Naive B cell (primary cell): ENCODE results near the gene DESI2. TPM values are rescaled to one million over a fixed set of nuclear protein-coding genes. Genes with fewer than 3 reads are reported as not detected.

Source experiments
- ATAC-seq, 2 donors: fragments of 150-1000 bp; cut with Tn5 transposase; 2 replicates each; pipeline ENCODE4 v1.10.0; 2021; ENCODE audit warnings: low read depth in 2 of 2, mild to moderate bottlenecking in 2 of 2, moderate library complexity in 2 of 2
- DNase-seq: peaks from one replicate; pipeline ENCODE4 v3.0.0; 2022
- H3K27ac Mint-ChIP-seq, 6 donors: one replicate each; pipeline ENCODE4 v1.8.0; 2020 to 2022; ENCODE audit warnings: mild to moderate bottlenecking in 6 of 6, mixed read lengths in 6 of 6, moderate library complexity in 5 of 6, inconsistent platforms in 2 of 6
- H3K27me3 Mint-ChIP-seq, 3 donors: one replicate each; pipeline ENCODE4 v1.8.0; 2021 to 2022; ENCODE audit warnings: mixed read lengths in 3 of 3, mild to moderate bottlenecking in 1 of 3
- H3K36me3 Mint-ChIP-seq, 2 donors: one replicate each; pipeline ENCODE4 v1.8.0; 2020 to 2022; ENCODE audit warnings: mixed read lengths in 2 of 2, inconsistent platforms in 1 of 2, mild to moderate bottlenecking in 1 of 2
- H3K4me1 Mint-ChIP-seq, 3 donors: one replicate each; pipeline ENCODE4 v1.8.0; 2020 to 2022; ENCODE audit warnings: mixed read lengths in 3 of 3, inconsistent platforms in 1 of 3, mild to moderate bottlenecking in 1 of 3, moderate library complexity in 1 of 3
- H3K4me3 Mint-ChIP-seq, 8 donors: one replicate each; pipeline ENCODE4 v1.8.0; 2020 to 2022; ENCODE audit warnings: mild to moderate bottlenecking in 8 of 8, mixed read lengths in 8 of 8, moderate library complexity in 8 of 8, inconsistent platforms in 2 of 8
- H3K9me3 Mint-ChIP-seq, 7 donors: one replicate each; pipeline ENCODE4 v1.8.0; 2020 to 2022; ENCODE audit warnings: mixed read lengths in 7 of 7, mild to moderate bottlenecking in 5 of 7, inconsistent platforms in 2 of 7, moderate library complexity in 1 of 7
- polyA plus RNA-seq, 6 donors: library from polyadenylated mRNA; unstranded; fragments of 300-500 nt; fragmentation: Illumina TruSeq; gene quantifications; one replicate each; pipeline ENCODE4 v1.2.3, GENCODE V29; 2021; ENCODE audit warnings: low read depth in 6 of 6

Gene DESI2
- polyA plus RNA-seq, 6 donors from 2014 or later = 17.2 to 23.8 (median 19.0) TPM

DNA sequence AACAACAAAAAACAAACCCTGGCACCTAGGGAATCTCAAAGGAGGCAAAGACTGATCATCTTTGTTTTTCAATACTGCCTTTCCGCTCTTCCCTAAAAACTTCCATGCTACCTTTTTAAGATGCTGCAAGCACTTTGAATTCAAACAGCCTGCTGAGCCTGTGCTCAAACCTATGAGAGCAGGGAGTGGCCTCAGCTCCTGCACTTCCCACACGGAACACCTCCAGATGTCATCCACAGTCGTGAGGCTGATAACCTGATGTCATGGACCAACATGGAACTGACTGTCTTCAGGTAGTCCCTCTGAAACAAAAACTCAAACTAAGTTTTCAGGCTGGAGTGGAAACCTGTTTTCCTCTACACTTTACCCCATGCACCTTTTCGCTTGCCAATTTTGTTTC is 46.8 kb downstream of the DESI2 start:
- Mint-ChIP-seq H3K27me3 (no peaks in the 10 kb centered on the region), H3K4me3 (peak overlapping the region in 1 of 8 donors; percentile 83), H3K36me3 (peaks cover 39 to 49% of the 10 kb centered on the region in 2 donors), H3K27ac (no peak overlapping the region), H3K9me3 (peaks cover 0 to 22% (median 16%) of the 10 kb centered on the region in 7 donors), H3K4me1 (no peaks in the 10 kb centered on the region)
- DNase-seq (no peak), ATAC-seq (no peak)

DNA sequence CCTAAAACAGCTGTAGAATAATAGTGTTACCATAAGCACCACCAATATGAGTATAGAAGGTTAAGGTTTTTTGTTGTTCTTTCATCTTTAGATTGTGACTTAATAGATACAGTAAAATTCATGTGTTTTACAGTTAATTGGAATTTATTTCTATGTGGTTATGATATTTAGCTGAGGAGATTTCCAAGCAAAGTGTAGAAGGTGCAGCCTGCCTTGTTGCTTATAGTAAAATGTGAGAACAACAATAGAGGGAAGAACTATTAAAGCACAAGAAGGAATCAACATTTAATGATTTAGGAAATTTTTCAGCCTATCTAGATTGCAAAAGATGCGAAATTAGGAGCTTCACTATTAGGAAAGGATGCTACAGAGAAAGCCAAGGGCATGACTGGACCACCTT is 47.9 kb downstream of the DESI2 start:
- peaks cover 0 to 22% (median 16%) of the 10 kb centered on the region in 7 donors for H3K9me3 Mint-ChIP-seq
- H3K36me3 Mint-ChIP-seq = peaks cover 39 to 52% of the 10 kb centered on the region in 2 donors
- H3K4me1 Mint-ChIP-seq = no peaks in the 10 kb centered on the region
- no peaks in the 10 kb centered on the region for H3K27me3 Mint-ChIP-seq
- H3K4me3 Mint-ChIP-seq = no peak overlapping the region
- no peak for DNase-seq
- H3K27ac Mint-ChIP-seq = no peak overlapping the region
- no peak for ATAC-seq

DNA sequence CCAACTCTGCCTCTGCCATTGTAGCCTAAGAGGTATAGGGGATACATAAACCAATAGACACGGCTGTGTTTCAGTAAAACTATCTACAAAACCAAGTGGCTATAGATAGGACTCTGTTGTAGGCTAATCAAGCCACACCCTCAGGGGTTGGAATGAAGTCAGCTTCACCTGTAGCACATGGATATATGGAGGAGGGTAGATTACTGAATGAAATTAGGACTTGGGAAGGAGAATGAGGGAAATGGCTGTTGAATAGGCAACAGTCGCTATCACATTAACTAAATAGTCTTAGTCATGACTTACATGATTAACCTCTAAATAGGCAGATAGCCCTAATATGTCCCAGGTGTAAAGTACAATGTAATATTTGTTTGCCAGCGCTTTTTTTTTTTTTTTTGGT is 49.7 kb downstream of the DESI2 start:
- peaks cover 31 to 51% of the 10 kb centered on the region in 2 donors for H3K36me3 Mint-ChIP-seq
- H3K27ac Mint-ChIP-seq = peak overlapping the region in 1 of 6 donors; percentile 54
- H3K4me3 Mint-ChIP-seq = no peak overlapping the region
- no peaks in the 10 kb centered on the region for H3K27me3 Mint-ChIP-seq
- H3K4me1 Mint-ChIP-seq = no peaks in the 10 kb centered on the region
- ATAC-seq = no peak
- no peak for DNase-seq
- H3K9me3 Mint-ChIP-seq = peaks cover 0 to 22% (median 16%) of the 10 kb centered on the region in 7 donors

DNA sequence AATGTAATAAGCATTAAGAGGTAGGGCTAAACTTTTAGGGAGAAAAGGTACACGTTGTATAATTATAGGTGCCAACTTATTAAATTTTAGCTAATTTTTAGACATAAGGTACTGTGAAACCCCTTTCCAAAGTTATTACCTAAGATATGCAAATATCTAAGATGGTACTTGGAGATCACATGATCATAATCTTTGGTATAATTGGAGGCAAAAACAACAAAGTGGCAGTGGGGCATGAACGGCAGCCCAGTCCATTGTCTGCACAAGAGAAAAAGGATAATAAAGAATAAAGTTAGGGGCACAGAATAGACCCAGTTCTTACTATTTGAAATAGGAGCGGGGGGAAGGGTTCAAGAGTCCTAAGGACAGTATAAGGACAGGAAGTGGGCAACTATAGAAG is 51.2 kb downstream of the DESI2 start:
- peaks cover 21 to 36% of the 10 kb centered on the region in 2 donors for H3K36me3 Mint-ChIP-seq
- H3K4me3 Mint-ChIP-seq = no peak overlapping the region
- H3K9me3 Mint-ChIP-seq = peaks cover 0 to 22% (median 15%) of the 10 kb centered on the region in 7 donors
- DNase-seq (no peak), ATAC-seq (no peak)
- peak overlapping the region in 1 of 6 donors; percentile 78 for H3K27ac Mint-ChIP-seq
- H3K4me1 Mint-ChIP-seq = no peaks in the 10 kb centered on the region
- H3K27me3 Mint-ChIP-seq = no peaks in the 10 kb centered on the region

DNA sequence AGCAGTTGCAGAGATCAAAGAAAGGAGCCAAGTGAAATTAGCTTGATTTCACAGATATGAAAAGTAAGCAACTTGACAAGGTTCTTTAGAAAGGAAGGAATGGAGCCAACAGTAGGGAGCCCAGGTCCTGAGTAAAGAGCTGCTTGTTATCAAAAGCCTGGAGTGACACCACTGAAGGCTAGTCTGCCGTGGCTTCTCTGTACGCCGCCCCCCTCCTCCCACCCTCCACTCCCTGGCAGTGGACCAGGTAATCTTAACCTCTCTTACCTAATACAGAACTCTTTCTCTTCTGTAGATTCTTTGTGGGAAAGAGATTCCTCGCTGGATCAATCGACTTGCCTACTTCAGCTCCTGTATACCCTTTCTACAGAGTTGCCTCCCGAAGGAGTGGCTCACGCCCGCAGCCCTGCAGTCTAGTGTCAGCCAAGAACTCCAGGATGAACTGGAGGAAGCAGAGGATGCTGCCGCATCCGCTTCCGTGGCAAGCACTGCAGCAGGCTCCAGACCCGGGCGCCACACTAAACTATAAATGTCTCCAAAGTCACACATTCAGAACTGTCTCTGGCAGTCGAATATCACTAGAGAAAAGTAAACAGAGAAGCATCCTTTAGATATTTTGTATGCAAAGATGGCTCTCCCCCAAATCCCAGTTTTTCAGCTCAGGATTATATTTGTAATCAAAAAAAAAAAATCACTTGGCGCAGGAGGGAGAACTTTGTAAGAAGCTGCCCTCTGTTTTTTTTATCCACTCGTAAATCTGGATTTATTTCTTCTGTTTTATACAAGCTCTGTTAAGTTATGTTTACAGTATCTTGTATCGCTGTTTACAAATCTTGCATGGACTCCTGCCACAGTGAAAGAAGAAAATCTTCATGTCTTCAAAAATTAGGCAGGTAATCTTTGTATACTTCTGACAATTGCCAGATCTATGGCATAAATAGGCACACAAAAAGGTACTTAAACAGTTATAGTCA is 52.6 kb downstream of the DESI2 start:
- Mint-ChIP-seq H3K27ac (peak overlapping the region in 1 of 6 donors; percentile 60), H3K36me3 (peaks cover 7 to 26% of the 10 kb centered on the region in 2 donors), H3K4me1 (no peaks in the 10 kb centered on the region), H3K27me3 (no peaks in the 10 kb centered on the region), H3K9me3 (peaks cover 0 to 10% (median 6%) of the 10 kb centered on the region in 7 donors), H3K4me3 (no peak overlapping the region)
- DNase-seq (no peak), ATAC-seq (no peak)

- Mint-ChIP-seq H3K9me3 (no peaks in the 10 kb centered on the region), H3K4me3 (no peak overlapping the region), H3K27me3 (no peaks in the 10 kb centered on the region), H3K27ac (peak overlapping the region in 1 of 6 donors; percentile 3), H3K36me3 (peaks cover 0 to 11% of the 10 kb centered on the region in 2 donors), H3K4me1 (peaks cover 0 to 6% (median 0%) of the 10 kb centered on the region in 3 donors)
- ATAC-seq (no peak), DNase-seq (no peak)
These were observed 56.1 kb downstream of the DESI2 start for GRCh38 chr1:244709076-244709475.

- DNase-seq (no peak), ATAC-seq (no peak)
- Mint-ChIP-seq H3K9me3 (no peaks in the 10 kb centered on the region), H3K27me3 (no peaks in the 10 kb centered on the region), H3K36me3 (peaks cover 0 to 11% of the 10 kb centered on the region in 2 donors), H3K27ac (peak overlapping the region in 4 of 6 donors; percentile 4 to 28 (median 17)), H3K4me3 (no peak overlapping the region), H3K4me1 (peaks cover 0 to 6% (median 0%) of the 10 kb centered on the region in 3 donors)
These were observed 56.8 kb downstream of the DESI2 start for GRCh38 chr1:244709476-244710368.

- H3K27ac Mint-ChIP-seq = peak overlapping the region in 1 of 6 donors; percentile 18
- peaks cover 0 to 6% (median 0%) of the 10 kb centered on the region in 3 donors for H3K4me1 Mint-ChIP-seq
- peaks cover 0 to 10% of the 10 kb centered on the region in 2 donors for H3K36me3 Mint-ChIP-seq
These were observed 57.6 kb downstream of the DESI2 start for GRCh38 chr1:244710474-244711062.

GRCh38 chr1:244712669-244713068 is 59.7 kb downstream of the DESI2 start:
- Mint-ChIP-seq H3K9me3 (no peaks in the 10 kb centered on the region), H3K4me1 (peaks cover 0 to 6% (median 0%) of the 10 kb centered on the region in 3 donors), H3K4me3 (no peak overlapping the region), H3K27ac (no peak overlapping the region), H3K36me3 (no peaks in the 10 kb centered on the region), H3K27me3 (no peaks in the 10 kb centered on the region)
- DNase-seq (no peak), ATAC-seq (no peak)

More at GRCh38 chr1:244710474-244711062, 57.6 kb downstream of the DESI2 start:
- no peak for ATAC-seq
- Mint-ChIP-seq H3K9me3 (no peaks in the 10 kb centered on the region), H3K27me3 (no peaks in the 10 kb centered on the region), H3K4me3 (no peak overlapping the region)
- DNase-seq = no peak

- H3K4me3 Mint-ChIP-seq = no peak overlapping the region
- H3K27ac Mint-ChIP-seq = no peak overlapping the region
- ATAC-seq (no peak), DNase-seq (no peak)
- no peaks in the 10 kb centered on the region for H3K9me3 Mint-ChIP-seq
- no peaks in the 10 kb centered on the region for H3K36me3 Mint-ChIP-seq
- no peaks in the 10 kb centered on the region for H3K27me3 Mint-ChIP-seq
- peaks cover 0 to 6% (median 0%) of the 10 kb centered on the region in 3 donors for H3K4me1 Mint-ChIP-seq
These were observed 60.4 kb downstream of the DESI2 start for GRCh38 chr1:244713332-244713731.

DNA sequence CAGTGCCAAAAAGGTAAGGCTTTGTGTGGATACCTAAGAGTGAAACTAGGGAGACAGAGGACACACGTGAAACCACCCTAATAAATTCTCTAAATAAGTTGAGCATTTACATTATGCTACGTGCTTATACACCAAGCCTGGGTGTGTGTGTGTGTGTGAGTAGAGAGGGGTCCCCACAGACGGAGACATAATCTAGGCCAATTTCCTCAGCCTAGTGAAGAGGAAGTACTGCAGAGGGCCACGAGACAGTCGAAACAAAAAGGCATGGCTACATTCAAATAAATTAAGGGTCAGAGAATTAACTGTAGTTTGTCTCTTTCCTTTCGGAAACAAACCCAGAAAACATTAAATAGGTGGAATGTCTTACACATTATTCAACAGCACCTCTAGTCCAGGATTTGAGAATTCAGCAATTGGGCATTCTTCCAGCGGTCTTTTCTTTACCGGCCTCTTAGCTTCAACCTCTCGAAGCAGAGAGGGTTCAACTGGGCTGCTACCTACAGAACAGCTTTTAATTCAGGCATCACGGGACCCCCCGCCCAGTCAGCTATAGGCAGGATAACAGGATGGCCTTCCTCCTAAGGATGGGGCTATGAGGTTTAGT is 75.0 kb downstream of the DESI2 start:
- Mint-ChIP-seq H3K4me1 (peaks cover 12 to 37% (median 24%) of the 10 kb centered on the region in 3 donors), H3K36me3 (no peaks in the 10 kb centered on the region), H3K4me3 (peak overlapping the region in 4 of 8 donors; percentile 5 to 72 (median 20)), H3K27ac (peak overlapping the region in 4 of 6 donors; percentile 4 to 88 (median 34)), H3K27me3 (no peaks in the 10 kb centered on the region), H3K9me3 (no peaks in the 10 kb centered on the region)
- ATAC-seq (no peak), DNase-seq (no peak)

DNA sequence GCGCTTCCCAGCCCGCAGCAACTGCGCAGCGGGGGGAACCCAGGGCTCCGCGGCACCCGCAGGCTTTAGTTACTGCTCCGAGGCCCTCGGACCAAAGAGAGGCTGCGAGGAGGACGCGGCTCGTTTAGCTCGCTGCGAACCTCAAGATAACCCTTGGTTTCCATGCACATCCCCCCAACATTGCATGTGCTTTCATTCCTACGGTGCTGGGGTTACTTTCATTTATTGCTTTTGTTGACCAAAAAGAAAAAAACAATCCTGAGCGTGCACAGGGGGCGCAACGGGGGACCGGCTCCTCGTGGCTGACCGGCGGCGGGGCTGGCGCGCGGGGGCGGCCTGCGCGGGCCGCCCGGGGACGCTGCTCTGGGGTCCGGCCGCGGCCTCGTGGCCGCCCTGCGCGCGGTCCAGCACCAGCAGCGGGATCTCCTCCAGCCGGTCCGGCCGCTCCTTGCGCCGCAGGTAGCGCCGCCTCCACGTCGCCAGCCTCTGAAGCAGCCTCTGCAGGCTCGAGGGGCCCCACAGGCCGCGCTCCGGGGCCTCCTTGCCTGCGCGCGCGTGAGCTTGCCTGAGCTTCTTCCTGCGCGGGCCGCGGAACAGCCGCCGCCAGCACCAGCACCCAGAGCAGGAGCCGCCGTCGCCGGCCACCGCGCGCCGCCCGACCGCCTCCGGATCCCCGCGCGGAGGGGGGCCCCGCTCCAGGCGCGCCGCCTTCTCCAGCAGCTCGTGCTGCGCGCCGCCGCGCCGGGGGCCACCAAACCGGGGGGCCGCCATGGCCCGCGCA is 77.4 kb downstream of the DESI2 start:
- H3K9me3 Mint-ChIP-seq = peaks cover 0 to 4% (median 2%) of the 10 kb centered on the region in 7 donors
- DNase-seq (peak; percentile 50), ATAC-seq (peak; percentile 46 to 55)
- peak overlapping the region; percentile 63 to 98 (median 90) for H3K27ac Mint-ChIP-seq
- peak overlapping the region; percentile 87 to 97 (median 93) for H3K4me3 Mint-ChIP-seq
- H3K27me3 Mint-ChIP-seq = no peaks in the 10 kb centered on the region
- peaks cover 12 to 45% (median 34%) of the 10 kb centered on the region in 3 donors for H3K4me1 Mint-ChIP-seq
- H3K36me3 Mint-ChIP-seq = no peaks in the 10 kb centered on the region
